K562 (cell line): ENCODE data around the gene CEP70. TPM values are rescaled to one million over a fixed set of nuclear protein-coding genes. Genes with fewer than 3 reads are reported as not detected.

ENCODE experiments used
- ATAC-seq: fragments of 200-7000 bp; cut with Tn5 transposase; 3 replicates; pipeline ENCODE4 v1.9.1; 2020; ENCODE audit warnings: moderate library complexity
- BruUV-seq: library from RNA; stranded (reverse); fragments of 400-500 nt; replicated peaks from 2 replicates; lab custom pipeline; 2021; lab: Mats Ljungman, UMichigan
- CTCF ChIA-PET: fragments of 300-600 bp; formaldehyde crosslinking; extraction: SDS; loops from one replicate; lab custom pipeline; 2021; ENCODE audit warnings: low intra/inter-chr PET ratio; lab: Yijun Ruan, JAX
- POLR2A ChIA-PET: fragments of 300-600, 350-650 bp; sonication (Branson Sonifier 250); formaldehyde crosslinking; extraction: SDS; loops from one replicate; lab custom pipeline; 2021; ENCODE audit warnings: antibody characterized with exemption, inconsistent platforms; lab: Yijun Ruan, JAX
- DNase-seq, 4 experiments: peaks; one replicate each; pipeline versions ENCODE4 v3.0.0 to v3.0.0-alpha.2; 2011 to 2018; ENCODE audit warnings: low spot score in 3 of 4, mixed read lengths in 3 of 4; ENCODE audit errors: extremely low read depth in 1 of 4
- FAIRE-seq: peaks from 2 replicates; lab custom pipeline; 2011; peaks lifted over from hg19 to GRCh38; lab: Jason Lieb, UNC
- H2AFZ ChIP-seq: 2 replicates; pipeline ENCODE4 v1.6.0; 2011; ENCODE audit warnings: low read depth, low read length, control low read depth, inconsistent platforms
- H3K27ac ChIP-seq: fragments of 200-600 bp; 3 replicates; pipeline ENCODE4 v1.8.0; 2011; ENCODE audit warnings: low read depth, mild to moderate bottlenecking, control low read depth, inconsistent platforms, low read length, moderate library complexity, mixed read lengths; ENCODE audit errors: extremely low read depth
- H3K27me3 ChIP-seq, 2 experiments: fragments of 300-600 bp in 1 of 2; 2 replicates in 1 of 2; 3 replicates in 1 of 2; pipeline versions ENCODE4 v1.6.0 to v1.8.0; 2011; ENCODE audit warnings: inconsistent platforms in 2 of 2, low read length in 2 of 2, mild to moderate bottlenecking in 1 of 2, mixed read lengths in 1 of 2, moderate library complexity in 1 of 2; ENCODE audit not compliant: control insufficient read depth in 2 of 2, insufficient read depth in 2 of 2
- H3K36me3 ChIP-seq: fragments of 300-600 bp; 3 replicates; pipeline ENCODE4 v1.8.0; 2011; ENCODE audit warnings: mild to moderate bottlenecking, low read length, inconsistent platforms; ENCODE audit not compliant: control insufficient read depth, insufficient read depth
- H3K4me1 ChIP-seq, 2 experiments: fragments of 200-600 bp in 1 of 2; replicated peaks in 1 of 2; 2 replicates in 1 of 2; 3 replicates in 1 of 2; pipeline versions ENCODE4 v1.5.1 to v1.8.0; 2011; ENCODE audit warnings: inconsistent platforms in 2 of 2, low read length in 2 of 2, mild to moderate bottlenecking in 1 of 2, mixed read lengths in 1 of 2, moderate library complexity in 1 of 2; ENCODE audit not compliant: control insufficient read depth in 2 of 2, insufficient read depth in 2 of 2
- H3K4me2 ChIP-seq: 2 replicates; pipeline ENCODE4 v1.6.1; 2011; ENCODE audit warnings: low read length, control low read depth, inconsistent platforms, mixed read lengths; ENCODE audit not compliant: insufficient read depth
- H3K4me3 ChIP-seq: fragments of 200-600 bp; sonication (generic), shearing (Covaris generic); 2 replicates; pipeline ENCODE4 v1.5.1; 2016; ENCODE audit warnings: control low read depth, inconsistent platforms
- H3K79me2 ChIP-seq: fragments of 200-600 bp; 3 replicates; pipeline ENCODE4 v1.8.0; 2011; ENCODE audit warnings: low read length, inconsistent platforms; ENCODE audit not compliant: control insufficient read depth, insufficient read depth
- H3K9ac ChIP-seq, 2 experiments: 2 replicates each; pipeline versions ENCODE4 v1.6.0 to v1.6.1; 2011; ENCODE audit warnings: low read depth in 2 of 2, low read length in 2 of 2, control low read depth in 1 of 2, inconsistent platforms in 1 of 2, mild to moderate bottlenecking in 1 of 2, mixed read lengths in 1 of 2; ENCODE audit not compliant: insufficient read depth in 1 of 2
- H3K9me1 ChIP-seq: one replicate; pipeline ENCODE4 v1.6.0; 2011; ENCODE audit warnings: inconsistent platforms, mild to moderate bottlenecking, low read length, moderate library complexity; ENCODE audit not compliant: control insufficient read depth, insufficient read depth
- H3K9me3 ChIP-seq: replicated peaks from 2 replicates; pipeline ENCODE4 v1.5.1; 2011; ENCODE audit warnings: low read depth, low read length, inconsistent platforms; ENCODE audit not compliant: control insufficient read depth, insufficient read depth
- H4K20me1 ChIP-seq: replicated peaks from 2 replicates; pipeline ENCODE4 v1.6.1; 2011; ENCODE audit warnings: low read length, inconsistent platforms, mixed read lengths; ENCODE audit not compliant: control insufficient read depth, insufficient read depth
- CHD1 ChIP-seq: fragments of 200-600 bp; sonication (generic); IDR thresholded peaks from one replicate; pipeline ENCODE4 v1.6.1; 2012; ENCODE audit warnings: mild to moderate bottlenecking, moderate library complexity, low read length, inconsistent platforms
- KDM5B ChIP-seq: fragments of 200-600 bp; sonication (generic); IDR thresholded peaks from 2 replicates; pipeline ENCODE4 v1.6.1; 2012; ENCODE audit warnings: low read depth, mild to moderate bottlenecking, moderate library complexity, low read length, control low read depth, inconsistent platforms; ENCODE audit not compliant: insufficient replicate concordance
- MAX ChIP-seq: sonication (generic); formaldehyde crosslinking; IDR thresholded peaks from 2 replicates; pipeline ENCODE4 v1.9.0; 2022; ENCODE audit warnings: mild to moderate bottlenecking, missing genetic modification reagents
- MEIS2 ChIP-seq: fragments of 450-650 bp; IDR thresholded peaks from 2 replicates; pipeline ENCODE4 v1.6.1; 2014; ENCODE audit warnings: mild to moderate bottlenecking; ENCODE audit not compliant: partially characterized antibody
- NELFE ChIP-seq: IDR thresholded peaks from 2 replicates; pipeline ENCODE4 v1.6.1; 2011; ENCODE audit warnings: mild to moderate bottlenecking; ENCODE audit not compliant: insufficient read depth, insufficient read length
- NFATC3 ChIP-seq: fragments of 450-650 bp; IDR thresholded peaks from 2 replicates; pipeline ENCODE4 v1.6.1; 2017; ENCODE audit warnings: mild to moderate bottlenecking
- RBM14 ChIP-seq: fragments of 200-400 bp; formaldehyde crosslinking; IDR thresholded peaks from 2 replicates; pipeline ENCODE4 v1.6.1; 2018; ENCODE audit warnings: low read depth, mild to moderate bottlenecking, low read length, moderate library complexity, borderline replicate concordance; ENCODE audit not compliant: insufficient read depth
- XRCC5 ChIP-seq: fragments of 200-400 bp; formaldehyde crosslinking; IDR thresholded peaks from 2 replicates; pipeline ENCODE4 v1.6.1; 2017; ENCODE audit warnings: low read depth, mild to moderate bottlenecking, low read length
- ZFPM2 ChIP-seq: fragments of 250-450 bp; sonication (Bioruptor Pico); IDR thresholded peaks from 2 replicates; pipeline ENCODE4 v1.5.1; 2022; ENCODE audit warnings: mild to moderate bottlenecking
- ZFX ChIP-seq: sonication (generic); formaldehyde crosslinking; IDR thresholded peaks from 2 replicates; pipeline ENCODE4 v1.8.0; 2022; ENCODE audit warnings: mild to moderate bottlenecking, missing genetic modification reagents, moderate library complexity
- WGBS: fragments of 100-300 bp; shearing (Covaris generic); methylation state at CpG from one replicate; pipeline ENCODE4 v1.1.6; 2016; ENCODE audit warnings: low coverage, mixed read lengths; ENCODE audit not compliant: insufficient coverage; ENCODE audit errors: missing lambda C conversion rate; 5-methylcytosine and 5-hydroxymethylcytosine counted together
- in situ Hi-C: fragments of 300-500 bp; cut with MboI; formaldehyde crosslinking; loops from 4 replicates; pipeline ENCODE4 v1.15.0; 2018; ENCODE audit warnings: inconsistent platforms, mixed read lengths
- intact Hi-C: fragments of 100-400 bp; cut with micrococcal nuclease; formaldehyde crosslinking; loops from 2 replicates; pipeline ENCODE4 v1.14.2; 2022
- polyA plus RNA-seq, 8 experiments: library from polyadenylated mRNA; depleted of rRNA in 4 of 8; stranded (reverse) in 5 of 8; unstranded in 3 of 8; fragments of >200 nt; fragmentation: Nextera tagmentation in 2 of 8; fragmentation: Illumina TruSeq in 1 of 8; extraction: Ambion mirVana in 2 of 8; extraction: Trizol in 1 of 8; gene quantifications; 2 replicates each; pipeline versions ENCODE4 v1.2.1 to v1.2.3, GENCODE V29; 2011 to 2014; ENCODE audit warnings: inconsistent platforms in 1 of 8, missing spikeins in 1 of 8
- total RNA-seq, 7 experiments: library from RNA; depleted of rRNA in 6 of 7; stranded (reverse); fragments of >200 nt in 6 of 7; fragmentation: Illumina TruSeq in 2 of 7; extraction: Trizol in 2 of 7; gene quantifications; 2 replicates each; pipeline versions ENCODE4 v1.2.1 to v1.2.3, GENCODE V29; 2011 to 2021; ENCODE audit warnings: low replicate concordance in 1 of 7
- TF ChIP-seq, protein P1 (sequence below): fragments of 250-450 bp; sonication (Bioruptor Pico); IDR thresholded peaks from 2 replicates; pipeline ENCODE4 v1.5.1; 2021; ENCODE audit warnings: mild to moderate bottlenecking

Gene CEP70
- total and polyA plus RNA-seq, 9 of the 15 experiments (the other 6 are each of a cell fraction or from before 2014, with no cell fraction given): 16.1 to 31.5 (median 23.4) TPM

DNA sequence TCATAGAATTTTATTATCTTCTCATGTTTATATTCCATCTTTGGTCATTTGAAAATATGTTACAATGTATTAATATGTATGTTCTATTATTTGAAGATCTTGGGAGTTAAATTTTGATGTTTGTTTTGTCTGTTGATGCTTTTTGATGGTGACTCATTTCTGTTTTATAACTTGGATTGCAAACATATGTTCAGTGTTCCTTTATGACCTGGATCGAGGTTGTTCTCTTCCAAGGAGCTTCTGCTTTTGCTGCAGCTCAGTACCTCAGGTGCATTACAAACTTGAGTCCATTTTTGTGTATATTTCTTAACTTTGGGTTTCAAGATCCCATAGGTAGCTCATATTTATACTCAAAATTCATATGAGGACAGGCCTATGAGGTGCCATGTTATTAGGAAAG, 122.6 kb downstream of the CEP70 start:
- Histone ChIP-seq H3K79me2 (no peaks in the 10 kb centered on the region), H2AFZ (no peak overlapping the region), H3K36me3 (no peaks in the 10 kb centered on the region), H3K4me2 (no peak overlapping the region), H3K27me3 (peaks cover 0 to 7% of the 10 kb centered on the region in 2 experiments; a peak in 2 of 5 replicates)
- TF ChIP-seq MAX (no peak), MEIS2 (no peak), KDM5B (no peak), ZFPM2 (CRISPR knock-in tag) (no peak), RBM14 (no peak), NFATC3 (no peak), CHD1 (no peak), XRCC5 (no peak), ZFX (no peak), NELFE (no peak)
- TF ChIP-seq, protein P1, sequence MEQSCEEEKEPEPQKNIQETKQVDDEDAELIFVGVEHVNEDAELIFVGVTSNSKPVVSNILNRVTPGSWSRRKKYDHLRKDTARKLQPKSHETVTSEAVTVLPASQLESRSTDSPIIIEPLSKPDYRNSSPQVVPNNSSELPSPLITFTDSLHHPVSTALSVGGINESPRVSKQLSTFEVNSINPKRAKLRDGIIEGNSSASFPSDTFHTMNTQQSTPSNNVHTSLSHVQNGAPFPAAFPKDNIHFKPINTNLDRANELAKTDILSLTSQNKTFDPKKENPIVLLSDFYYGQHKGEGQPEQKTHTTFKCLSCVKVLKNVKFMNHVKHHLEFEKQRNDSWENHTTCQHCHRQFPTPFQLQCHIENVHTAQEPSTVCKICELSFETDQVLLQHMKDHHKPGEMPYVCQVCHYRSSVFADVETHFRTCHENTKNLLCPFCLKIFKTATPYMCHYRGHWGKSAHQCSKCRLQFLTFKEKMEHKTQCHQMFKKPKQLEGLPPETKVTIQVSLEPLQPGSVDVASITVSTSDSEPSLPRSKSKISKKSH: no peak
- TF ChIP-seq, all 486 proteins: peak for 0
- Histone ChIP-seq H3K9ac (no peak overlapping the region), H3K27ac (no peak overlapping the region), H4K20me1 (no peaks in the 10 kb centered on the region), H3K4me1 (no peaks in the 10 kb centered on the region; a peak in 2 of 5 replicates), H3K4me3 (no peak overlapping the region), H3K9me3 (no peaks in the 10 kb centered on the region), H3K9me1 (no peaks in the 10 kb centered on the region)
- FAIRE-seq: no peak
- intact Hi-C loops: no loop called here
- ChIA-PET CTCF (no interaction called here), POLR2A (no interaction called here)
- ATAC-seq: no peak
- no peak for DNase-seq
- no TSS peak for BruUV-seq
- 0% methylated on average over 1 of the region's 1 CpG for WGBS
- in situ Hi-C loops: no loop called here
